ENCODE data around the gene COL6A2. TPM values are rescaled to one million over a fixed set of nuclear protein-coding genes. Genes with fewer than 3 reads are reported as not detected.

The COL6A2 gene
- total and polyA plus RNA-seq, 2 experiments from 2014 or later, result 28.4 to 89.2 TPM

- Histone ChIP-seq H3K27ac (ENCODE audit: low read depth) (no peak overlapping the region), H3K9me2 (ENCODE audit: insufficient read depth) (no peaks in the 10 kb centered on the region), H3K4me1 (ENCODE audit: insufficient read depth) (no peaks in the 10 kb centered on the region), H3K4me2 (no peak overlapping the region), H3K79me2 (replicated peaks; ENCODE audit: insufficient read depth) (peaks cover 10% of the 10 kb centered on the region), H4K20me1 (replicated peaks; ENCODE audit: insufficient read depth) (peaks cover 6% of the 10 kb centered on the region), H3K36me3 (ENCODE audit: insufficient read depth) (no peaks in the 10 kb centered on the region), H3F3A (replicated peaks; ENCODE audit: low read depth) (0 out of 2 replicates have a peak, but pooled peaks cover 4% of the 10 kb centered on the region), H3K27me3 (ENCODE audit: insufficient read depth) (no peaks in the 10 kb centered on the region), H3K4me3 (no peak overlapping the region), H2AFZ (no peak overlapping the region)
- H3K4me3 Mint-ChIP-seq, result no peak overlapping the region
- DNase-seq (ENCODE audit: low spot score) (no peak), ATAC-seq (peak; percentile 21; the same call in 1 of the 3 replicates)
- H3K27me3 Mint-ChIP-seq (ENCODE audit: insufficient read depth, low read depth, poor library complexity), result peaks cover 27% of the 10 kb centered on the region
- TF ChIP-seq ZNF114 (CRISPR knock-in tag; IDR thresholded peaks at IDR 0.05), result no peak
- no peak for TF ChIP-seq POLR2AphosphoS5 (IDR thresholded peaks at IDR 0.05; ENCODE audit: low read depth)
- no peak for TF ChIP-seq EZH2 (IDR thresholded peaks at IDR 0.05; ENCODE audit: low read depth, unreplicated experiment)
- TF ChIP-seq ZNF462 (CRISPR knock-in tag; IDR thresholded peaks at IDR 0.05), result no peak
- TF ChIP-seq STAT1 (IDR thresholded peaks at IDR 0.05; ENCODE audit: unreplicated experiment), result no peak
- no peak for TF ChIP-seq EZH2phosphoT487 (IDR thresholded peaks at IDR 0.05; ENCODE audit: unreplicated experiment)
- no peak for TF ChIP-seq NANOG (IDR thresholded peaks at IDR 0.05; ENCODE audit: borderline replicate concordance)
- no peak for TF ChIP-seq ETS1 (IDR thresholded peaks at IDR 0.05)
- no peak for TF ChIP-seq CTCF (conservative IDR thresholded peaks at IDR 0.05; ENCODE audit: low read depth in 2 of 2)
- no peak for TF ChIP-seq JUNB (IDR thresholded peaks at IDR 0.05; ENCODE audit: unreplicated experiment)
- no peaks in the 10 kb centered on the region for H3K4me1 Mint-ChIP-seq
- H3K27ac Mint-ChIP-seq, result no peak overlapping the region
- H3K9me3 Mint-ChIP-seq, result peaks cover 20% of the 10 kb centered on the region
- peaks cover 50% of the 10 kb centered on the region for H3K36me3 Mint-ChIP-seq (ENCODE audit: low read depth)
Observed at GRCh38 chr21:46160907-46161632, 63.2 kb downstream of the COL6A2 start.

All from GM23338 (cell line).